Chondrocyte (in vitro differentiated cells): ENCODE measurements around the gene SDSL. TPM values are rescaled to one million over a fixed set of nuclear protein-coding genes. Genes with fewer than 3 reads are reported as not detected.
A peak's percentile ranks its signal among the peaks of the same experiment; 100 is the strongest.

Source experiments
- DNase-seq: peaks from one replicate; pipeline ENCODE4 v3.0.0; 2021; ENCODE audit warnings: mixed read lengths, low spot score
- H3K27ac Mint-ChIP-seq: one replicate; pipeline ENCODE4 v1.8.0; 2021; ENCODE audit warnings: mild to moderate bottlenecking, moderate library complexity, mixed read lengths; ENCODE audit not compliant: unreplicated experiment
- H3K27me3 Mint-ChIP-seq: 2 replicates; pipeline ENCODE4 v1.8.0; 2021; ENCODE audit warnings: low read depth, mixed read lengths
- H3K36me3 Mint-ChIP-seq: 2 replicates; pipeline ENCODE4 v1.8.0; 2021; ENCODE audit warnings: low read depth, mixed read lengths
- H3K4me1 Mint-ChIP-seq: 2 replicates; pipeline ENCODE4 v1.8.0; 2021; ENCODE audit warnings: low read depth, mild to moderate bottlenecking, mixed read lengths
- H3K4me3 Mint-ChIP-seq: one replicate; pipeline ENCODE4 v1.8.0; 2021; ENCODE audit warnings: mild to moderate bottlenecking, moderate library complexity, mixed read lengths; ENCODE audit not compliant: unreplicated experiment
- H3K9me3 Mint-ChIP-seq: 2 replicates; pipeline ENCODE4 v1.8.0; 2021; ENCODE audit warnings: low read depth, mixed read lengths
- CTCF ChIP-seq: fragments of 200-600 bp; sonication (generic); IDR thresholded peaks from 2 replicates; pipeline ENCODE4 v1.5.0; 2021; ENCODE audit warnings: antibody characterized with exemption, mild to moderate bottlenecking, moderate library complexity
- total RNA-seq: library from RNA; stranded (reverse); gene quantifications from 3 replicates; pipeline ENCODE4 v1.2.1, GENCODE V29; 2021

Gene SDSL
- total RNA-seq, 1 donor from 2014 or later: 8.4 TPM

GRCh38 chr12:113439301-113439597 is 17.1 kb downstream of the SDSL start:
- no peak for DNase-seq
- Mint-ChIP-seq H3K4me1 (no peaks in the 10 kb centered on the region), H3K9me3 (no peaks in the 10 kb centered on the region), H3K36me3 (no peaks in the 10 kb centered on the region), H3K4me3 (no peak overlapping the region), H3K27ac (no peak overlapping the region), H3K27me3 (peaks cover 8% of the 10 kb centered on the region)
- TF ChIP-seq CTCF: no peak

GRCh38 chr12:113439606-113440030 is 17.4 kb downstream of the SDSL start:
- Mint-ChIP-seq H3K4me3 (no peak overlapping the region), H3K27ac (no peak overlapping the region), H3K27me3 (peaks cover 8% of the 10 kb centered on the region), H3K4me1 (no peaks in the 10 kb centered on the region), H3K9me3 (no peaks in the 10 kb centered on the region), H3K36me3 (no peaks in the 10 kb centered on the region)
- TF ChIP-seq CTCF: peak; percentile 82
- DNase-seq: peak; percentile 70

- peaks cover 8% of the 10 kb centered on the region for H3K27me3 Mint-ChIP-seq
- no peaks in the 10 kb centered on the region for H3K9me3 Mint-ChIP-seq
- no peaks in the 10 kb centered on the region for H3K4me1 Mint-ChIP-seq
- TF ChIP-seq CTCF: no peak
- H3K4me3 Mint-ChIP-seq: no peak overlapping the region
- peak; percentile 59 for DNase-seq
- no peaks in the 10 kb centered on the region for H3K36me3 Mint-ChIP-seq
- no peak overlapping the region for H3K27ac Mint-ChIP-seq
Measured at GRCh38 chr12:113440336-113440735, 18.2 kb downstream of the SDSL start.

GRCh38 chr12:113440947-113441782 is 19.0 kb downstream of the SDSL start:
- no peaks in the 10 kb centered on the region for H3K4me1 Mint-ChIP-seq

GRCh38 chr12:113443030-113443539 is 20.9 kb downstream of the SDSL start:
- DNase-seq: peak; percentile 5
- TF ChIP-seq CTCF: no peak
- Mint-ChIP-seq H3K4me3 (no peak overlapping the region), H3K36me3 (no peaks in the 10 kb centered on the region), H3K27me3 (peaks cover 20% of the 10 kb centered on the region), H3K27ac (no peak overlapping the region), H3K9me3 (no peaks in the 10 kb centered on the region), H3K4me1 (no peaks in the 10 kb centered on the region)

More at GRCh38 chr12:113440947-113441782, 19.0 kb downstream of the SDSL start:
- Mint-ChIP-seq H3K27me3 (peaks cover 13% of the 10 kb centered on the region), H3K36me3 (no peaks in the 10 kb centered on the region), H3K9me3 (no peaks in the 10 kb centered on the region), H3K4me3 (no peak overlapping the region), H3K27ac (no peak overlapping the region)
- DNase-seq: peak; percentile 60
- TF ChIP-seq CTCF: no peak
